HepG2 (cell line): ENCODE results near the gene CCDC148. TPM values are rescaled to one million over a fixed set of nuclear protein-coding genes. Genes with fewer than 3 reads are reported as not detected.
A peak's percentile ranks its signal among the peaks of the same experiment; 100 is the strongest.

Source experiments
- ATF7 ChIP-seq, 2 experiments: fragments of 450-650 bp in 1 of 2; sonication (generic) in 1 of 2; formaldehyde crosslinking in 1 of 2; IDR thresholded peaks; 2 replicates each; pipeline versions ENCODE4 v1.4.0 to v1.6.1; 2016 to 2020; ENCODE audit warnings: antibody characterized with exemption in 1 of 2, mild to moderate bottlenecking in 1 of 2, missing genetic modification reagents in 1 of 2
- CEBPG ChIP-seq: IDR thresholded peaks from 2 replicates; pipeline ENCODE4 v1.6.1; 2016
- GPN1 ChIP-seq: sonication (generic); formaldehyde crosslinking; IDR thresholded peaks from 2 replicates; pipeline ENCODE4 v1.5.1; 2020; ENCODE audit warnings: missing genetic modification reagents, borderline replicate concordance
- KDM5A ChIP-seq: fragments of 200-600 bp; sonication (generic); IDR thresholded peaks from 2 replicates; pipeline ENCODE4 v1.7.0; 2018; ENCODE audit warnings: antibody characterized with exemption, mild to moderate bottlenecking, low read length, borderline replicate concordance
- MXI1 ChIP-seq: IDR thresholded peaks from 3 replicates; pipeline ENCODE4 v1.6.1; 2012; ENCODE audit warnings: low read depth, low read length, inconsistent platforms, borderline replicate concordance
- NFKBIZ ChIP-seq: IDR thresholded peaks from 2 replicates; pipeline ENCODE4 v1.6.1; 2018; ENCODE audit warnings: missing genetic modification reagents, missing compliant biosample characterization
- SMAD3 ChIP-seq: sonication (generic); formaldehyde crosslinking; IDR thresholded peaks from 2 replicates; pipeline ENCODE4 v1.4.0; 2020; ENCODE audit warnings: missing genetic modification reagents
- SRSF4 ChIP-seq: fragments of 200-400 bp; formaldehyde crosslinking; IDR thresholded peaks from one replicate; pipeline ENCODE4 v1.6.1; 2018; ENCODE audit warnings: mild to moderate bottlenecking, low read depth, low read length, moderate library complexity; ENCODE audit not compliant: poor library complexity, severe bottlenecking
- ZBTB38 ChIP-seq: sonication (generic); formaldehyde crosslinking; IDR thresholded peaks from 2 replicates; pipeline ENCODE4 v1.5.1; 2020; ENCODE audit warnings: mild to moderate bottlenecking, missing genetic modification reagents
- ZFAT ChIP-seq: sonication (generic); formaldehyde crosslinking; conservative IDR thresholded peaks from 2 replicates; pipeline ENCODE4 v1.8.1; 2023; ENCODE audit warnings: missing genetic modification reagents, inconsistent platforms
- ZFP1 ChIP-seq: IDR thresholded peaks from 2 replicates; pipeline ENCODE4 v1.6.1; 2016
- ZMYM2 ChIP-seq: sonication (generic); formaldehyde crosslinking; IDR thresholded peaks from 2 replicates; pipeline ENCODE4 v1.8.0; 2022; ENCODE audit warnings: mild to moderate bottlenecking, missing genetic modification reagents
- ZNF101 ChIP-seq: sonication (generic); formaldehyde crosslinking; IDR thresholded peaks from 2 replicates; pipeline ENCODE4 v1.4.0; 2020; ENCODE audit warnings: mild to moderate bottlenecking, low read depth, missing genetic modification reagents, borderline replicate concordance
- ZNF432 ChIP-seq: sonication (generic); formaldehyde crosslinking; IDR thresholded peaks from 2 replicates; pipeline ENCODE4 v1.5.0; 2020; ENCODE audit warnings: missing genetic modification reagents, mild to moderate bottlenecking, borderline replicate concordance
- ZNF547 ChIP-seq: sonication (generic); formaldehyde crosslinking; IDR thresholded peaks from 2 replicates; pipeline ENCODE4 v1.5.1; 2020; ENCODE audit warnings: mild to moderate bottlenecking, missing genetic modification reagents
- ZNF790 ChIP-seq: sonication (generic); formaldehyde crosslinking; IDR thresholded peaks from 2 replicates; pipeline ENCODE4 v1.8.0; 2022; ENCODE audit warnings: missing genetic modification reagents, mild to moderate bottlenecking, borderline replicate concordance
- polyA plus RNA-seq, 8 experiments: library from polyadenylated mRNA; depleted of rRNA in 3 of 8; stranded (reverse) in 7 of 8; unstranded in 1 of 8; fragments of >200 nt; fragmentation: Illumina TruSeq in 4 of 8; extraction: Trizol in 4 of 8; gene quantifications; 2 replicates each; pipeline versions ENCODE4 v1.2.1 to v1.2.3, GENCODE V29; 2011 to 2016; ENCODE audit warnings: low read depth in 4 of 8, missing spikeins in 1 of 8, mixed read lengths in 1 of 8; ENCODE audit not compliant: insufficient read depth in 1 of 8
- total RNA-seq, 5 experiments: library from RNA; depleted of rRNA; stranded (reverse); fragments of >200 nt; fragmentation: Illumina TruSeq; extraction: Trizol; gene quantifications; 2 replicates each; pipeline ENCODE4 v1.2.3, GENCODE V29; 2016; ENCODE audit warnings: low read depth in 1 of 5
- TF ChIP-seq, protein P1 (sequence below): sonication (generic); formaldehyde crosslinking; IDR thresholded peaks from 2 replicates; pipeline ENCODE4 v1.9.0; 2022; ENCODE audit warnings: low read depth, missing genetic modification reagents
- TF ChIP-seq, protein P2 (sequence below): sonication (generic); formaldehyde crosslinking; IDR thresholded peaks from 2 replicates; pipeline ENCODE4 v1.8.1; 2023; ENCODE audit warnings: mild to moderate bottlenecking, missing genetic modification reagents
- TF ChIP-seq, protein P3 (sequence below): fragments of 450-650 bp; IDR thresholded peaks from 2 replicates; pipeline ENCODE4 v1.6.1; 2016
- TF ChIP-seq, protein P4 (sequence below): sonication (generic); formaldehyde crosslinking; IDR thresholded peaks from 2 replicates; pipeline ENCODE4 v1.8.0; 2022; ENCODE audit warnings: missing genetic modification reagents, mild to moderate bottlenecking, inconsistent platforms, borderline replicate concordance
- TF ChIP-seq, protein P5 (sequence below): IDR thresholded peaks from 2 replicates; pipeline ENCODE4 v1.6.1; 2016

CCDC148 gene
- total and polyA plus RNA-seq, 2 of the 13 experiments (the other 11 are each of a cell fraction or from before 2014, with no cell fraction given) = 0.30 to 0.49 TPM

DNA sequence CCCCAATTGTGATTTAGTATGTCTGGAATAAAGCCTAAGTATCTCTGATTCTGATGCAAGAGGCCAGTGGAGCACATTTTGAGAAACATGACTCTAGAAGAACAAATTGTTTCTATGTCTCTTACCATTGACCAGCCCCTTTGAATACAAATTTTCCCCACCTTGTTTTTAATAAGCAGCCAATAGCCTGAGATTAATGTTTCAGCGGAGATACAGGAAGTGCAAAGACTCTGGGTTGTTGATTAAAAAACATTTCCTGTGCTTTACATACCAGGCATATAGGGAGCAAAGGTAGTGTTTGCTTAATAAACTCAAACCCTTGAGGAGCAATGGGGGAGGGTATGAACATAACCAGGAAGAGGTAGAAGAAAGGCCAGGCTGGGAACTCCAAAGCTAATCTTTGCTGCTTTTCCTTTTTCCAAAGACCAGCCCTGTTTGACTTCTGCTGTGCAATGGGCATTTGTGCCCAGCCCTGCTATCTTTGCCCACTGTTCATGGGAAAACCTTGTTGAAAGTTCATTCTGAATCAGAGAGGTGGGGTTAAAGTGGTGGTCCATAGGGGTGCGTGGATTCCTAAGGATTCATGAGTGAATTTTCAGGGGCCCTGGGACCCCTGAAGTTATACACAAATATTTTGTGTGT is 325.6 kb downstream of the CCDC148 start (continued):
- TF ChIP-seq ATF7 (IDR thresholded peaks at IDR 0.05) (no peak), ATF7 (CRISPR knock-in tag; IDR thresholded peaks at IDR 0.05) (no peak), SMAD3 (CRISPR knock-in tag) (peak; percentile 97), ZMYM2 (CRISPR knock-in tag) (0 out of 2 replicates have a peak, but pooled peaks have one; percentile 50), ZFP1 (CRISPR knock-in tag) (peak; percentile 91; the same call in 1 of the 2 replicates), ZFAT (no peak), NFKBIZ (CRISPR knock-in tag) (peak; percentile 96), ZNF547 (CRISPR knock-in tag) (no peak), KDM5A (no peak), CEBPG (CRISPR knock-in tag) (peak; percentile 84), ZNF790 (CRISPR knock-in tag) (no peak), SRSF4 (no peak), MXI1 (no peak), ZNF101 (CRISPR knock-in tag) (no peak), GPN1 (CRISPR knock-in tag) (no peak), ZBTB38 (CRISPR knock-in tag) (no peak), ZNF432 (no peak)
- TF ChIP-seq, protein P1, sequence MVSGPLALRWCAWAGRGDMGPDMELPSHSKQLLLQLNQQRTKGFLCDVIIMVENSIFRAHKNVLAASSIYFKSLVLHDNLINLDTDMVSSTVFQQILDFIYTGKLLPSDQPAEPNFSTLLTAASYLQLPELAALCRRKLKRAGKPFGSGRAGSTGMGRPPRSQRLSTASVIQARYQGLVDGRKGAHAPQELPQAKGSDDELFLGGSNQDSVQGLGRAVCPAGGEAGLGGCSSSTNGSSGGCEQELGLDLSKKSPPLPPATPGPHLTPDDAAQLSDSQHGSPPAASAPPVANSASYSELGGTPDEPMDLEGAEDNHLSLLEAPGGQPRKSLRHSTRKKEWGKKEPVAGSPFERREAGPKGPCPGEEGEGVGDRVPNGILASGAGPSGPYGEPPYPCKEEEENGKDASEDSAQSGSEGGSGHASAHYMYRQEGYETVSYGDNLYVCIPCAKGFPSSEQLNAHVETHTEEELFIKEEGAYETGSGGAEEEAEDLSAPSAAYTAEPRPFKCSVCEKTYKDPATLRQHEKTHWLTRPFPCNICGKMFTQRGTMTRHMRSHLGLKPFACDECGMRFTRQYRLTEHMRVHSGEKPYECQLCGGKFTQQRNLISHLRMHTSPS (CRISPR knock-in tag) = peak; percentile 54; the same call in 1 of the 2 replicates
- TF ChIP-seq, protein P2, sequence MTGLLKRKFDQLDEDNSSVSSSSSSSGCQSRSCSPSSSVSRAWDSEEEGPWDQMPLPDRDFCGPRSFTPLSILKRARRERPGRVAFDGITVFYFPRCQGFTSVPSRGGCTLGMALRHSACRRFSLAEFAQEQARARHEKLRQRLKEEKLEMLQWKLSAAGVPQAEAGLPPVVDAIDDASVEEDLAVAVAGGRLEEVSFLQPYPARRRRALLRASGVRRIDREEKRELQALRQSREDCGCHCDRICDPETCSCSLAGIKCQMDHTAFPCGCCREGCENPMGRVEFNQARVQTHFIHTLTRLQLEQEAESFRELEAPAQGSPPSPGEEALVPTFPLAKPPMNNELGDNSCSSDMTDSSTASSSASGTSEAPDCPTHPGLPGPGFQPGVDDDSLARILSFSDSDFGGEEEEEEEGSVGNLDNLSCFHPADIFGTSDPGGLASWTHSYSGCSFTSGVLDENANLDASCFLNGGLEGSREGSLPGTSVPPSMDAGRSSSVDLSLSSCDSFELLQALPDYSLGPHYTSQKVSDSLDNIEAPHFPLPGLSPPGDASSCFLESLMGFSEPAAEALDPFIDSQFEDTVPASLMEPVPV (CRISPR knock-in tag) = no peak
- TF ChIP-seq, protein P3, sequence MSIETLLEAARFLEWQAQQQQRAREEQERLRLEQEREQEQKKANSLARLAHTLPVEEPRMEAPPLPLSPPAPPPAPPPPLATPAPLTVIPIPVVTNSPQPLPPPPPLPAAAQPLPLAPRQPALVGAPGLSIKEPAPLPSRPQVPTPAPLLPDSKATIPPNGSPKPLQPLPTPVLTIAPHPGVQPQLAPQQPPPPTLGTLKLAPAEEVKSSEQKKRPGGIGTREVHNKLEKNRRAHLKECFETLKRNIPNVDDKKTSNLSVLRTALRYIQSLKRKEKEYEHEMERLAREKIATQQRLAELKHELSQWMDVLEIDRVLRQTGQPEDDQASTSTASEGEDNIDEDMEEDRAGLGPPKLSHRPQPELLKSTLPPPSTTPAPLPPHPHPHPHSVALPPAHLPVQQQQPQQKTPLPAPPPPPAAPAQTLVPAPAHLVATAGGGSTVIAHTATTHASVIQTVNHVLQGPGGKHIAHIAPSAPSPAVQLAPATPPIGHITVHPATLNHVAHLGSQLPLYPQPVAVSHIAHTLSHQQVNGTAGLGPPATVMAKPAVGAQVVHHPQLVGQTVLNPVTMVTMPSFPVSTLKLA = no peak
- TF ChIP-seq, protein P4, sequence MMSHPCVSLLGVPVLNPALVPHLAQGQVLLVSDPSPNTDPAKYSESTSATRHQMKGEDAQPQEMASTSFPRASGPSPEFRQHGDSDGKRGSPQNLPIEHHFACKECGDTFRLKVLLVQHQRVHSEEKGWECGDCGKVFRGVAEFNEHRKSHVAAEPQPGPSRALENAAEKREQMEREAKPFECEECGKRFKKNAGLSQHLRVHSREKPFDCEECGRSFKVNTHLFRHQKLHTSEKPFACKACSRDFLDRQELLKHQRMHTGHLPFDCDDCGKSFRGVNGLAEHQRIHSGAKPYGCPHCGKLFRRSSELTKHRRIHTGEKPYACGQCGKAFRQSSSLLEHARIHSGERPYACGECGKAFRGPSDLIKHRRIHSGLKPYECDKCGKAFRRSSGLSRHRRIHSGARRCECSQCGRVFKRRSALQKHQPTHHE (CRISPR knock-in tag) = no peak; the same call in 1 of the 2 replicates
- TF ChIP-seq, protein P5, sequence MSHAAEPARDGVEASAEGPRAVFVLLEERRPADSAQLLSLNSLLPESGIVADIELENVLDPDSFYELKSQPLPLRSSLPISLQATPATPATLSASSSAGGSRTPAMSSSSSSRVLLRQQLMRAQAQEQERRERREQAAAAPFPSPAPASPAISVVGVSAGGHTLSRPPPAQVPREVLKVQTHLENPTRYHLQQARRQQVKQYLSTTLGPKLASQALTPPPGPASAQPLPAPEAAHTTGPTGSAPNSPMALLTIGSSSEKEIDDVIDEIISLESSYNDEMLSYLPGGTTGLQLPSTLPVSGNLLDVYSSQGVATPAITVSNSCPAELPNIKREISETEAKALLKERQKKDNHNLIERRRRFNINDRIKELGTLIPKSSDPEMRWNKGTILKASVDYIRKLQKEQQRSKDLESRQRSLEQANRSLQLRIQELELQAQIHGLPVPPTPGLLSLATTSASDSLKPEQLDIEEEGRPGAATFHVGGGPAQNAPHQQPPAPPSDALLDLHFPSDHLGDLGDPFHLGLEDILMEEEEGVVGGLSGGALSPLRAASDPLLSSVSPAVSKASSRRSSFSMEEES = peak; percentile 64
